Stimulated activated naive CD4-positive, alpha-beta T cell (primary cell): ENCODE data around the gene CLIP3.
A peak's percentile ranks its signal among the peaks of the same experiment; 100 is the strongest.
"Not testable (repeated sequence)": the region's sequence is repeated elsewhere in the genome, so short reads cannot be mapped to it uniquely, and the experiment has no call there.

ENCODE experiments used
- DNase-seq, 6 experiments: peaks; one replicate each; lab custom pipeline; 2025; lab: John Stamatoyannopoulos, UW

The CLIP3 gene

GRCh38 chr19:35980997-35981396 is 51.7 kb downstream of the CLIP3 start:
- not testable (repeated sequence) for DNase-seq

GRCh38 chr19:35978832-35979365 is 53.8 kb downstream of the CLIP3 start:
- DNase-seq = no peak

GRCh38 chr19:35978271-35978670 is 54.4 kb downstream of the CLIP3 start:
- no peak for DNase-seq

- DNase-seq = no peak
Observed at GRCh38 chr19:35977446-35978222, 55.0 kb downstream of the CLIP3 start.

GRCh38 chr19:35975608-35976214 is 57.0 kb downstream of the CLIP3 start:
- peak in 1 of 6 experiments; percentile 11 for DNase-seq

- DNase-seq = no peak
Observed at GRCh38 chr19:35973487-35973886, 59.2 kb downstream of the CLIP3 start.

GRCh38 chr19:35966771-35967170 is 65.9 kb downstream of the CLIP3 start:
- no peak for DNase-seq
